Peyer's patch (tissue), 4 donors: ENCODE measurements around the gene ENG. TPM values are rescaled to one million over a fixed set of nuclear protein-coding genes. Genes with fewer than 3 reads are reported as not detected.

Experiments used
- DNase-seq, 3 donors: peaks; one replicate each; pipeline ENCODE4 v3.0.0-alpha.2; 2017 to 2019
- H3K27ac ChIP-seq, 4 donors: fragments of 200-600 bp; sonication (generic); one replicate each; pipeline ENCODE4 v1.5.1; 2016 to 2019
- H3K27me3 ChIP-seq, 2 donors: fragments of 200-600 bp; sonication (generic); one replicate each; pipeline ENCODE4 v1.5.1; 2019
- H3K36me3 ChIP-seq, 3 donors: fragments of 200-600 bp; sonication (generic); one replicate each; pipeline ENCODE4 v1.5.1; 2016 to 2019
- H3K4me1 ChIP-seq, 4 donors: fragments of 200-600 bp; sonication (generic); one replicate each; pipeline ENCODE4 v1.5.1; 2016 to 2019
- H3K4me3 ChIP-seq, 4 donors: fragments of 200-600 bp; sonication (generic); 1 replicate in 3 of 4; 2 replicates in 1 of 4; pipeline ENCODE4 v1.5.1; 2016 to 2019; ENCODE audit warnings: mild to moderate bottlenecking in 1 of 4
- H3K9me3 ChIP-seq, 4 donors: fragments of 200-600 bp; sonication (generic); one replicate each; pipeline ENCODE4 v1.5.1; 2016 to 2019; ENCODE audit warnings: mild to moderate bottlenecking in 1 of 4
- CTCF ChIP-seq, 6 experiments: fragments of 450-650 bp in 4 of 6; fragments of 200-600 bp in 2 of 6; sonication (generic) in 1 of 6; IDR thresholded peaks; one replicate each; pipeline ENCODE4 v1.5.1; 2017 to 2019; ENCODE audit warnings: antibody characterized with exemption in 6 of 6, mild to moderate bottlenecking in 3 of 6, moderate library complexity in 1 of 6
- POLR2A ChIP-seq, 2 donors: fragments of 450-650 bp; IDR thresholded peaks; one replicate each; pipeline ENCODE4 v1.5.1; 2017; ENCODE audit warnings: antibody characterized with exemption in 2 of 2, mild to moderate bottlenecking in 2 of 2, moderate library complexity in 2 of 2
- total RNA-seq, 4 donors: library from RNA; depleted of rRNA; stranded (reverse); fragments of >200 nt; gene quantifications; one replicate each; pipeline ENCODE4 v1.1.0, GENCODE V29; 2016

The ENG gene
- total RNA-seq, 4 donors from 2014 or later: 7.0 to 49.5 (median 25.0) TPM

- TF ChIP-seq CTCF (IDR thresholded peaks at IDR 0.05): no peak
- no peak for TF ChIP-seq POLR2A (IDR thresholded peaks at IDR 0.05)
- no peaks in the 10 kb centered on the region for H3K27me3 ChIP-seq
- no peak for DNase-seq
- peaks cover 6 to 30% (median 8%) of the 10 kb centered on the region in 4 donors for H3K4me1 ChIP-seq
- H3K36me3 ChIP-seq: peaks cover 0 to 49% (median 0%) of the 10 kb centered on the region in 3 donors
- no peaks in the 10 kb centered on the region for H3K9me3 ChIP-seq
- H3K27ac ChIP-seq: no peak overlapping the region
- no peak overlapping the region for H3K4me3 ChIP-seq
These were observed 46.0 kb downstream of the ENG start for GRCh38 chr9:127808347-127809001.

GRCh38 chr9:127806871-127807270 is 47.6 kb downstream of the ENG start:
- no peak overlapping the region for H3K27ac ChIP-seq

GRCh38 chr9:127805620-127806019 is 48.8 kb downstream of the ENG start:
- Histone ChIP-seq H3K27ac (no peak overlapping the region), H3K27me3 (no peaks in the 10 kb centered on the region), H3K4me3 (no peak overlapping the region), H3K9me3 (no peaks in the 10 kb centered on the region), H3K36me3 (peaks cover 0 to 30% (median 0%) of the 10 kb centered on the region in 3 donors), H3K4me1 (peaks cover 10 to 38% (median 13%) of the 10 kb centered on the region in 4 donors)
- peak; percentile 49 to 74 (median 51) for DNase-seq
- peak in 3 of 6 experiments; percentile 24 to 32 (median 31) for TF ChIP-seq CTCF (IDR thresholded peaks at IDR 0.05)
- TF ChIP-seq POLR2A (IDR thresholded peaks at IDR 0.05): no peak

More at GRCh38 chr9:127806871-127807270, 47.6 kb downstream of the ENG start:
- no peaks in the 10 kb centered on the region for H3K27me3 ChIP-seq
- peaks cover 7 to 35% (median 13%) of the 10 kb centered on the region in 4 donors for H3K4me1 ChIP-seq
- TF ChIP-seq CTCF (IDR thresholded peaks at IDR 0.05): no peak
- no peak for TF ChIP-seq POLR2A (IDR thresholded peaks at IDR 0.05)
- H3K36me3 ChIP-seq: peaks cover 0 to 33% (median 0%) of the 10 kb centered on the region in 3 donors
- no peak overlapping the region for H3K4me3 ChIP-seq
- no peak for DNase-seq
- H3K9me3 ChIP-seq: no peaks in the 10 kb centered on the region

GRCh38 chr9:127803507-127804352 is 50.7 kb downstream of the ENG start:
- TF ChIP-seq CTCF (IDR thresholded peaks at IDR 0.05) (no peak), POLR2A (IDR thresholded peaks at IDR 0.05) (no peak)
- peaks cover 0 to 22% (median 0%) of the 10 kb centered on the region in 3 donors for H3K36me3 ChIP-seq
- DNase-seq: no peak
- peaks cover 7 to 28% (median 13%) of the 10 kb centered on the region in 4 donors for H3K4me1 ChIP-seq
- no peaks in the 10 kb centered on the region for H3K27me3 ChIP-seq
- peak overlapping the region; percentile 54 to 82 (median 76) for H3K4me3 ChIP-seq
- peak overlapping the region; percentile 82 to 93 (median 92) for H3K27ac ChIP-seq
- H3K9me3 ChIP-seq: no peaks in the 10 kb centered on the region

GRCh38 chr9:127802576-127803443 is 51.6 kb downstream of the ENG start, which contains the start of gene FPGS:
Gene FPGS (plus strand): TSS chr9:127802882. CDS start chr9:127802925, 43 bp downstream.
- no peaks in the 10 kb centered on the region for H3K27me3 ChIP-seq
- H3K27ac ChIP-seq: peak within 1 kb of the TSS; percentile 82 to 93 (median 92)
- no peak for TF ChIP-seq CTCF (IDR thresholded peaks at IDR 0.05)
- TF ChIP-seq POLR2A (IDR thresholded peaks at IDR 0.05): peak; percentile 54 to 73
- peak; percentile 88 to 93 (median 90) for DNase-seq
- H3K4me1 ChIP-seq: peaks cover 7 to 34% (median 13%) of the 10 kb centered on the region in 4 donors
- peaks cover 0 to 13% (median 0%) of the 10 kb centered on the region in 3 donors for H3K36me3 ChIP-seq
- H3K9me3 ChIP-seq: no peaks in the 10 kb centered on the region
- H3K4me3 ChIP-seq: peak within 1 kb of the TSS; percentile 54 to 82 (median 76)
